Astrocyte (in vitro differentiated cells and primary cell): ENCODE results near the gene EFCC1. TPM values are rescaled to one million over a fixed set of nuclear protein-coding genes. Genes with fewer than 3 reads are reported as not detected.
A peak's percentile ranks its signal among the peaks of the same experiment; 100 is the strongest.

ENCODE experiments used
- DNase-seq: peaks from one replicate; pipeline ENCODE4 v3.0.0-alpha.2; 2010; ENCODE audit warnings: low read depth
- FAIRE-seq: peaks from 2 replicates; lab custom pipeline; 2011; peaks lifted over from hg19 to GRCh38; lab: Jason Lieb, UNC
- H2AFZ ChIP-seq: 2 replicates; pipeline ENCODE4 v1.6.0; 2012; ENCODE audit warnings: low read depth, low read length, inconsistent platforms
- H3K27ac ChIP-seq: 2 replicates; pipeline ENCODE4 v1.5.1; 2011; ENCODE audit warnings: low read depth, low read length, inconsistent platforms
- H3K27me3 ChIP-seq: 2 replicates; pipeline ENCODE4 v1.6.0; 2011; ENCODE audit warnings: low read length, inconsistent platforms; ENCODE audit not compliant: insufficient read depth
- H3K36me3 ChIP-seq: 2 replicates; pipeline ENCODE4 v1.5.1; 2011; ENCODE audit warnings: low read length, inconsistent platforms; ENCODE audit not compliant: insufficient read depth
- H3K4me1 ChIP-seq: 2 replicates; pipeline ENCODE4 v1.5.1; 2011; ENCODE audit warnings: low read length, inconsistent platforms; ENCODE audit not compliant: insufficient read depth
- H3K4me2 ChIP-seq: 2 replicates; pipeline ENCODE4 v1.6.0; 2012; ENCODE audit warnings: low read length, inconsistent platforms
- H3K4me3 ChIP-seq: 2 replicates; pipeline ENCODE4 v1.5.1; 2011; ENCODE audit warnings: low read depth, mild to moderate bottlenecking, low read length, inconsistent platforms; ENCODE audit not compliant: insufficient read depth
- H3K79me2 ChIP-seq: 2 replicates; pipeline ENCODE4 v1.6.0; 2012; ENCODE audit warnings: mild to moderate bottlenecking, low read length, inconsistent platforms; ENCODE audit not compliant: insufficient read depth
- H3K9ac ChIP-seq: 2 replicates; pipeline ENCODE4 v1.6.0; 2012; ENCODE audit warnings: mild to moderate bottlenecking, low read length, inconsistent platforms
- H3K9me3 ChIP-seq: 2 replicates; pipeline ENCODE4 v1.5.1; 2012; ENCODE audit warnings: low read depth, mild to moderate bottlenecking, low read length, inconsistent platforms; ENCODE audit not compliant: insufficient read depth
- H4K20me1 ChIP-seq: 2 replicates; pipeline ENCODE4 v1.6.0; 2012; ENCODE audit warnings: low read length, inconsistent platforms; ENCODE audit not compliant: insufficient read depth
- H3K27ac Mint-ChIP-seq: one replicate; pipeline ENCODE4 v1.8.0; 2021; ENCODE audit warnings: mild to moderate bottlenecking, mixed read lengths; ENCODE audit not compliant: unreplicated experiment
- H3K27me3 Mint-ChIP-seq: one replicate; pipeline ENCODE4 v1.8.0; 2021; ENCODE audit warnings: low read depth, mixed read lengths; ENCODE audit not compliant: unreplicated experiment
- H3K36me3 Mint-ChIP-seq: one replicate; pipeline ENCODE4 v1.8.0; 2021; ENCODE audit warnings: low read depth, mixed read lengths; ENCODE audit not compliant: unreplicated experiment
- H3K4me1 Mint-ChIP-seq: one replicate; pipeline ENCODE4 v1.8.0; 2021; ENCODE audit warnings: low read depth, mixed read lengths; ENCODE audit not compliant: unreplicated experiment
- H3K4me3 Mint-ChIP-seq: one replicate; pipeline ENCODE4 v1.8.0; 2021; ENCODE audit warnings: mild to moderate bottlenecking, moderate library complexity, mixed read lengths; ENCODE audit not compliant: unreplicated experiment
- H3K9me3 Mint-ChIP-seq: one replicate; pipeline ENCODE4 v1.8.0; 2021; ENCODE audit warnings: mild to moderate bottlenecking, mixed read lengths; ENCODE audit not compliant: unreplicated experiment
- CTCF ChIP-seq: IDR thresholded peaks from 2 replicates; pipeline ENCODE4 v1.5.1; 2011; ENCODE audit warnings: low read depth, mild to moderate bottlenecking, inconsistent platforms, low read length, moderate library complexity; ENCODE audit not compliant: insufficient read depth
- EZH2 ChIP-seq: IDR thresholded peaks from 2 replicates; pipeline ENCODE4 v1.6.1; 2012; ENCODE audit warnings: mild to moderate bottlenecking, low read length, inconsistent platforms; ENCODE audit not compliant: insufficient read depth
- total RNA-seq: library from RNA; stranded (reverse); gene quantifications from 2 replicates; pipeline ENCODE4 v1.2.1, GENCODE V29; 2021

Gene EFCC1
- total RNA-seq, 1 donor from 2014 or later, result not detected

GRCh38 chr3:129025691-129026435 lies 24.8 kb downstream of the EFCC1 start:
- TF ChIP-seq CTCF, result no peak
- TF ChIP-seq EZH2, result no peak
- peaks cover 6% of the 10 kb centered on the region for H3K4me1 ChIP-seq
- peaks cover 4% of the 10 kb centered on the region for H3K9me3 Mint-ChIP-seq
- no peak overlapping the region for H3K4me2 ChIP-seq
- no peak overlapping the region for H3K27ac Mint-ChIP-seq
- peaks cover 35% of the 10 kb centered on the region for H3K27me3 Mint-ChIP-seq
- H4K20me1 ChIP-seq, result no peaks in the 10 kb centered on the region
- H3K27me3 ChIP-seq, result peaks cover 13% of the 10 kb centered on the region
- FAIRE-seq (no peak), DNase-seq (no peak)
- H3K4me3 Mint-ChIP-seq, result no peak overlapping the region
- H3K9ac ChIP-seq, result no peak overlapping the region
- H3K4me3 ChIP-seq, result no peak overlapping the region
- no peaks in the 10 kb centered on the region for H3K79me2 ChIP-seq
- H3K36me3 Mint-ChIP-seq, result peaks cover 3% of the 10 kb centered on the region
- H3K27ac ChIP-seq, result no peak overlapping the region
- no peaks in the 10 kb centered on the region for H3K9me3 ChIP-seq
- no peaks in the 10 kb centered on the region for H3K36me3 ChIP-seq
- peaks cover 2% of the 10 kb centered on the region for H3K4me1 Mint-ChIP-seq
- no peak overlapping the region for H2AFZ ChIP-seq

- H3K9me3 ChIP-seq, result no peaks in the 10 kb centered on the region
- peaks cover 2% of the 10 kb centered on the region for H3K4me1 Mint-ChIP-seq
- peaks cover 3% of the 10 kb centered on the region for H3K4me1 ChIP-seq
- H3K36me3 ChIP-seq, result no peaks in the 10 kb centered on the region
- H3K4me3 Mint-ChIP-seq, result peak overlapping the region; percentile 28
- peak; percentile 72 for DNase-seq
- H3K27me3 ChIP-seq, result peaks cover 13% of the 10 kb centered on the region
- no peak for FAIRE-seq
- peaks cover 36% of the 10 kb centered on the region for H3K27me3 Mint-ChIP-seq
- H3K9me3 Mint-ChIP-seq, result peaks cover 7% of the 10 kb centered on the region
- H3K4me2 ChIP-seq, result peak overlapping the region; percentile 81
- TF ChIP-seq CTCF (peak; percentile 14), EZH2 (no peak)
- H3K36me3 Mint-ChIP-seq, result peaks cover 3% of the 10 kb centered on the region
- no peaks in the 10 kb centered on the region for H4K20me1 ChIP-seq
- no peak overlapping the region for H3K9ac ChIP-seq
- H3K27ac Mint-ChIP-seq, result no peak overlapping the region
- H3K79me2 ChIP-seq, result no peaks in the 10 kb centered on the region
- H3K4me3 ChIP-seq, result peak overlapping the region; percentile 27
- peak overlapping the region; percentile 82 for H2AFZ ChIP-seq
- H3K27ac ChIP-seq, result no peak overlapping the region
Measured at GRCh38 chr3:129026728-129027543, 25.8 kb downstream of the EFCC1 start.
